OCI-LY7 (cell line): ENCODE results near the gene SUSD5. TPM values are rescaled to one million over a fixed set of nuclear protein-coding genes. Genes with fewer than 3 reads are reported as not detected.

Experiments used
- BruUV-seq: library from RNA; stranded (reverse); fragments of 400-500 nt; replicated peaks from 2 replicates; lab custom pipeline; 2021; lab: Mats Ljungman, UMichigan
- CTCF ChIA-PET: fragments of 300-600 bp; sonication (Branson Sonifier 250); formaldehyde crosslinking; loops from one replicate; lab custom pipeline; 2022; ENCODE audit warnings: antibody characterized with exemption; ENCODE audit not compliant: unreplicated experiment; lab: Charles Lee
- POLR2A ChIA-PET: fragments of 300-600 bp; sonication (Branson Sonifier 250); formaldehyde crosslinking; loops from one replicate; lab custom pipeline; 2022; ENCODE audit warnings: antibody characterized with exemption; lab: Charles Lee
- DNase-seq: peaks from one replicate; pipeline ENCODE4 v3.0.0-alpha.2; 2015; ENCODE audit warnings: low spot score
- H2AFZ ChIP-seq: fragments of 200-600 bp; sonication (generic), shearing (Covaris generic); 2 replicates; pipeline ENCODE4 v1.6.1; 2014; ENCODE audit warnings: mild to moderate bottlenecking, antibody characterized with exemption, low read length, moderate library complexity
- H3K27ac ChIP-seq: fragments of 200-600 bp; sonication (generic); 2 replicates; pipeline ENCODE4 v1.5.1; 2014; ENCODE audit warnings: mixed run types, low read depth, mild to moderate bottlenecking, moderate library complexity, low read length, inconsistent platforms; ENCODE audit not compliant: poor library complexity, severe bottlenecking
- H3K36me3 ChIP-seq: fragments of 200-600 bp; sonication (generic); 2 replicates; pipeline ENCODE4 v1.6.1; 2014; ENCODE audit warnings: mild to moderate bottlenecking, antibody characterized with exemption, low read length, moderate library complexity, mixed read lengths; ENCODE audit not compliant: insufficient read depth
- H3K4me1 ChIP-seq: fragments of 200-600 bp; sonication (generic); 2 replicates; pipeline ENCODE4 v1.5.1; 2014; ENCODE audit warnings: mild to moderate bottlenecking, low read length; ENCODE audit not compliant: insufficient read depth, poor library complexity, severe bottlenecking
- H3K4me2 ChIP-seq: fragments of 200-600 bp; sonication (generic); 2 replicates; pipeline ENCODE4 v1.6.1; 2014; ENCODE audit warnings: mild to moderate bottlenecking, low read length
- H3K4me3 ChIP-seq: fragments of 200-600 bp; sonication (generic); 2 replicates; pipeline ENCODE4 v1.5.1; 2014; ENCODE audit warnings: mild to moderate bottlenecking, low read depth, low read length; ENCODE audit not compliant: poor library complexity, severe bottlenecking
- H3K79me2 ChIP-seq: fragments of 200-600 bp; sonication (generic); 2 replicates; pipeline ENCODE4 v1.6.1; 2016; ENCODE audit warnings: low read depth, mild to moderate bottlenecking, low read length, moderate library complexity, mixed read lengths; ENCODE audit not compliant: insufficient read depth
- H3K9me2 ChIP-seq: fragments of 200-600 bp; sonication (generic); 2 replicates; pipeline ENCODE4 v1.6.1; 2016; ENCODE audit warnings: mild to moderate bottlenecking, low read length, mixed read lengths; ENCODE audit not compliant: insufficient read depth
- H3K9me3 ChIP-seq: fragments of 200-600 bp; sonication (generic); 2 replicates; pipeline ENCODE4 v1.6.1; 2014; ENCODE audit warnings: mild to moderate bottlenecking, mixed run types, low read length, mixed read lengths
- H4K20me1 ChIP-seq: fragments of 200-600 bp; sonication (generic); 2 replicates; pipeline ENCODE4 v1.6.1; 2014; ENCODE audit warnings: mild to moderate bottlenecking, antibody characterized with exemption, low read length, moderate library complexity, mixed read lengths; ENCODE audit not compliant: insufficient read depth
- CTCF ChIP-seq: fragments of 200-600 bp; sonication (generic); conservative IDR thresholded peaks from 2 replicates; pipeline ENCODE4 v1.5.1; 2014; ENCODE audit warnings: mild to moderate bottlenecking, antibody characterized with exemption, low read length, moderate library complexity, mixed read lengths
- EZH2phosphoT487 ChIP-seq: fragments of 200-600 bp; sonication (generic); IDR thresholded peaks from 2 replicates; pipeline ENCODE4 v1.6.1; 2018; ENCODE audit warnings: low read depth, borderline replicate concordance, mild to moderate bottlenecking, mixed run types, antibody characterized with exemption, low read length, moderate library complexity, mixed read lengths
- intact Hi-C: fragments of 100-400 bp; cut with micrococcal nuclease; formaldehyde crosslinking; loops from one replicate; pipeline ENCODE4 v1.10.0; 2022; ENCODE audit not compliant: unreplicated experiment
- total RNA-seq, 2 experiments: library from RNA; depleted of rRNA in 1 of 2; stranded (reverse); fragments of >200 nt in 1 of 2; shearing (Covaris generic) in 1 of 2; gene quantifications; 2 replicates each; pipeline ENCODE4 v1.2.3, GENCODE V29; 2014 to 2022

SUSD5 gene
- total RNA-seq, 2 experiments from 2014 or later: not detected

- TF ChIP-seq CTCF: no peak
- no peak for TF ChIP-seq EZH2phosphoT487
- Histone ChIP-seq H4K20me1 (no peaks in the 10 kb centered on the region), H3K4me1 (no peaks in the 10 kb centered on the region), H3K79me2 (no peaks in the 10 kb centered on the region), H3K36me3 (no peaks in the 10 kb centered on the region), H3K9me3 (no peaks in the 10 kb centered on the region), H3K9me2 (no peaks in the 10 kb centered on the region), H2AFZ (no peak overlapping the region), H3K4me2 (no peak overlapping the region), H3K4me3 (no peak overlapping the region), H3K27ac (no peak overlapping the region)
- ChIA-PET POLR2A (no interaction called here), CTCF (no interaction called here)
- DNase-seq: no peak
- BruUV-seq: no TSS peak
- intact Hi-C loops: no loop called here
Observed at GRCh38 chr3:33181229-33181628, 37.4 kb downstream of the SUSD5 start.

GRCh38 chr3:33179132-33179531, 39.5 kb downstream of the SUSD5 start:
- POLR2A ChIA-PET: interaction anchor here (0.5 to 0.9 kb wide), 2 partner anchors 76 to 186 kb away, joined by 3 read pairs; no protein-coding TSS in a partner anchor
- Histone ChIP-seq H3K9me3 (no peaks in the 10 kb centered on the region), H3K4me3 (no peak overlapping the region), H3K4me2 (no peak overlapping the region), H3K4me1 (no peaks in the 10 kb centered on the region), H2AFZ (no peak overlapping the region), H3K27ac (no peak overlapping the region), H4K20me1 (no peaks in the 10 kb centered on the region), H3K9me2 (no peaks in the 10 kb centered on the region), H3K79me2 (no peaks in the 10 kb centered on the region), H3K36me3 (no peaks in the 10 kb centered on the region)
- intact Hi-C loops: no loop called here
- TF ChIP-seq CTCF: no peak
- no peak for TF ChIP-seq EZH2phosphoT487
- DNase-seq: no peak
- BruUV-seq: no TSS peak
- CTCF ChIA-PET: no interaction called here

GRCh38 chr3:33174711-33175414, 43.7 kb downstream of the SUSD5 start:
- Histone ChIP-seq H4K20me1 (no peaks in the 10 kb centered on the region), H3K9me2 (no peaks in the 10 kb centered on the region), H3K36me3 (no peaks in the 10 kb centered on the region), H3K27ac (no peak overlapping the region), H3K9me3 (no peaks in the 10 kb centered on the region), H3K4me1 (peaks cover 5% of the 10 kb centered on the region), H3K4me2 (no peak overlapping the region), H3K4me3 (no peak overlapping the region), H2AFZ (no peak overlapping the region), H3K79me2 (no peaks in the 10 kb centered on the region)
- no peak for TF ChIP-seq CTCF
- no peak for TF ChIP-seq EZH2phosphoT487
- no TSS peak for BruUV-seq
- POLR2A ChIA-PET: interaction anchor here (0.6 to 1.0 kb wide), 3 partner anchors 19 to 67 kb away, joined by 3 read pairs; no protein-coding TSS in a partner anchor
- intact Hi-C loops: no loop called here
- CTCF ChIA-PET: no interaction called here
- no peak for DNase-seq
